ENCODE data around the gene MMD2. TPM values are rescaled to one million over a fixed set of nuclear protein-coding genes. Genes with fewer than 3 reads are reported as not detected.
"Not testable (repeated sequence)": the region's sequence is repeated elsewhere in the genome, so short reads cannot be mapped to it uniquely, and the experiment has no call there.

The MMD2 gene
- polyA plus RNA-seq, 3 donors: not detected

DNA sequence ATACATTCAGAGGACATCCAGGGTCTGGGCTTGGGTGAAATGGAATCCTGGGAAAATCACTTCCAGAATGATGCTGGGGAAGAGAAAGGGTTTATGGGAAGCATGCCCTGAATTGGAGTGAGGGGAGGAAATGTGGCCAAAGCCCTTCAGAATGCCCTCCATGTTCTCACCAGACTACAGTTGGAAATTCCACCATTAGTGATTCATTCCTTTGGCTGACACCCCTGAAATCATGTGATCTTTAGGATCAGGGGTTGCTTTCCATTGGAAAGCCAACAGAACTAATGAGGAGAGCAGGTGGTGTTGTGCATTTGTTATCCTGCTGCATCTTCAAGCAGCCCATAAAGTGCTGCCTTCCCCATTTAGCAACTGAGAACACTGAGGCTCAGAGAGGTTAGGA lies 54.6 kb downstream of the MMD2 start:
- DNase-seq (ENCODE audit: low read depth in 3 of 3, low spot score in 2 of 3): no peak

DNA sequence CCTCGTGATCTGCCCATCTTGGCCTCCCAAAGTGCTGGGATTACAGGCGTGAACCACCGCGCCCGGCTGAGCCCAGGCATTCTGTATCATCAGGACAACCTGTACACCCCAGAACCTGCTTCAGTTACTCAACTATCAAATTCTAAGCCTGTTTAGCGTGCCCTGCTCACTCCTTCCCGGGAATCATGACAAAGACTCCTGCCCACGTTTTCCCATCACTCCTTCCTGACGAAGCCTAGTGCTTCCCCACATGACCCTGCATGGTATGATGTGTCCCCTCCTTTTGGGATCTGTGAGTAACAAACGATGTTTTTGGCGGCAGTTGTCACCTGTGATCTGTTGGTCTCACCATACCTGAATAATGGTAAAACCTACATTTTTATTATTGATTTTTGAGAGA lies 63.2 kb downstream of the MMD2 start:
- DNase-seq (ENCODE audit: low read depth in 3 of 3, low spot score in 2 of 3): no peak

DNA sequence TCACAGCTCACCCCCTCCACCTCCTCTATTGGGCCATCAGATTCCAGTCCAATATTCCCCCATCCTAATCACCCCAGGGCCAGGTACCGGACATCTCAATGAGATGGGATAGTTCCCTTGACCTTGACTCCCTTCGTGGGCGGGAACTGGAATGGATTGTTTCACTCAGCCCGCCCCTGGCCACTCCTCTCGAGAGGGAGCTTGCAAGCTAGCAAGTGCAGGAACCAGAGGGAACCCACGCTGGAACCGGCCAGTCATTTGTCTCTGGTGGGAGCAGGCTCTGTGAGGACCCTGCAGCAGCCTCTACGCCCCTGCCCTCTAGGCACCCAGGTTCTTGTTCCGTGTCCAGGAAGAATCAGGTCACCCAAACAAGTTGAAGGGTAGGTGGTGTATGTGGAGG lies 64.5 kb downstream of the MMD2 start:
- DNase-seq (ENCODE audit: low read depth in 3 of 3, low spot score in 2 of 3): no peak

DNA sequence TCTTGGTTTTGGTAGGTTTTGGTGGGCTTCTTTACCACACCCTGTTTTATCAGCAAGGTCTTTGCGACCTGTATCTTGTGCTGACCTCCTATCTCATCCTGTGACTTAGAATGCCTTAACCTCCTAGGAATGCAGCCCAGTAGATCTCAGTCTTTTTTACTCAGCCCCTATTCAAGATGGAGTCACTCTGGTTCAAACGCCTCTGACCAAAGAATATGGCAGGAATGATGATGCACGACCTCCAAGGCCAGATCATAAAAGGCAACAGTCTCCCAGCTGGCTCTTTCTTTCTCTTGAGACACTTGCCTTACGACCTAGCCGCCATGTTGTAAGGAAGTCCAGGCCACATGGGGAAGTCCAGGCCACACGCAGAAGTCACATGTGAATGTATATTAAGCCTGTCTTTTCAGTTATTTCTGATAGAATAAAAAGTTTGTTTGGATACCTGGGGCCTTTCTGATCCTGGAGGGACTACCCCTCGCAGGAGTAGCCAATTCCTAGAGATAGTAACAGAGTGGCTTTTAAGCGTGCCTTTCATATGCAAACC lies 65.0 kb downstream of the MMD2 start:
- no peak for DNase-seq (ENCODE audit: low read depth in 3 of 3, low spot score in 2 of 3)

DNA sequence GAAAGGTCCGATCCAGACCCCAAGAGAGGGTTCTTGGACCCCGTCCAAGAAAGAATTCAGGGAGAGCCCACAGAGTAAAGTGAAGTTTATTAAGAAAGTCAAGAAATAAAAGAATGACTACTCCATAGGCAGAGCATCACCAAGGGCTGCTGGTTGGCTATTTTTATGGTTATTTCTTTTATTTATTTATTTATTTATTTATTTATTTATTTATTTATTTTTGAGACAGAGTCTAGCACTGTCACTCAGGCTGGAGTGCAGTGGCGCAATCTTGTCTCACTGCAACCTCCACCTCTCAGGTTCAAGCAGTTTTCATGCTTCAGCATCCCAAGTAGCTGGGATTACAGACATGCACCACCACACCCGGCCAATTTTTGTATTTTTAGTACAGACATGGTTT lies 65.8 kb downstream of the MMD2 start:
- DNase-seq (ENCODE audit: low read depth in 3 of 3, low spot score in 2 of 3): not testable (repeated sequence)

DNA sequence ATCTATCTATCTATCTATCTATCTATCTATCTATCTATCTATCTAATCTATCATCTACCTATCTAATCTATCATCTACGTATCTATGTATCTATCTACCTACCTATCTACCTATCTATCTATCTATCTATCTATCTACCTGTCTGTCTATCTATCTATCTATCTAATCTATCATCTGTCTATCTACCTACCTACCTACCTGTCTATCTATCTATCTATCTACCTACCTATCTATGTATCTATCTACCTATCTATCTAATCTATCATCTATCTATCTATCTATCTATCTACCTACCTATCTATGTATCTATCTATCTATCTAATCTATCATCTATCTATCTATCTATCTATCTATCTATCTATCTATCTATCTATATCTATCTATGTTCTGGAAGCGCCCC lies 67.5 kb downstream of the MMD2 start:
- not testable (repeated sequence) for DNase-seq (ENCODE audit: low read depth in 3 of 3, low spot score in 2 of 3)

DNA sequence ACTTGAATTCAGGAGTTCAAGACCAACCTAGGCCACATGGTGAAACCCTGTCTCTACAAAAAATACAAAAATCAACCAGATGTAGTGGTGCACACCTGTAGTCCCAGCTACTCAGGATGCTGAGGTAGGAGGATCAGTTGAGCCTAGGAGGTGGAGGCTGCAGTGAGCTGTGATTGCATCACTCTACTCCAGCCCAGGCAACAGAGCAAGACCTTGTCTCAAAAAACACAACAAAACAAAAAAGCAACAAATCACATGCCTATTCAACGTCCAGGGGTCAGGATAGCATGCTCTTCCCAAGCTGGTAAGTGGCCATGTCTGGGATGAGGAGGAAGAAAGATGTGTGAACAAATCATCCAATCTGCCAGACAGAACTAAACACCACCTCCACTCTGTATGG lies 69.3 kb downstream of the MMD2 start:
- no peak for DNase-seq (ENCODE audit: low read depth in 3 of 3, low spot score in 2 of 3)

DNA sequence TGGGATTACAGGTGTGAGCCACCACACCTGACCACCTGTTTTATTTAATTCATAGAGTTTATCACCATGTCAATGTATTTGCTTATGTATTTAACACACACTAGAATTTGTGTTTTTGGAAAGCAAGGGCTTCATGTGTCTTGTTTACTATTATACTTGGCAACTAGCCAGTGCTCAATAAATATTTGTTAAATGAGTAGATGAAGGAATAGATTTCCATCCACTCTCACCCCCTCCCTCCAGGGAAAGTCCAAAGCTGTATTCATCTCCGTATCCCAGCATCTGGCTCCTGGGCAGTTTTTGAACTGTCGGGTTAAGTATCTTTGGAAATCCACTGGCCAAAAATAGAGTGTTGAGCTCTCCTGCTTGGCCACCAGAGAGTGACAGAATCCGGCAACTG lies 70.8 kb downstream of the MMD2 start:
- DNase-seq (ENCODE audit: low read depth in 3 of 3, low spot score in 2 of 3): no peak

DNA sequence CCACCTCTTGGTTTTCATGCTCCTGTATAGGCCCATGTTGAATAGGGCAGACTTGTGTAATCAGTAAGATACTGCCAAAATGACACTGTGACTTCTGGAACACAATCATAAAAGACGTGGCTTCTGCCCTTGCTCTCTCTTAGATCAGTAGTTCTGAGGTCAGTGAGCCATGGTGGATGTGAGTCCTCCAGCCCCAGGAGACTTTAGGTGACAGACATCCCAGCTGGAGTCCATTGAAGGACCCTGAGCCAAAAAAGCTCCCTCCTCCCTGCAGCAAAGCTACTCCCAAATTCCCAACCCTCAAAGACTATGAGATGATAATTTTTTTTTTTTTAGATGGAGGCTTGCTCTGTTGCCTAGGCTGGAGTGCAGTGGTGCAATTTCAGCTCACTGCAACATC lies 72.3 kb downstream of the MMD2 start:
- DNase-seq (ENCODE audit: low read depth in 3 of 3, low spot score in 2 of 3): no peak

DNA sequence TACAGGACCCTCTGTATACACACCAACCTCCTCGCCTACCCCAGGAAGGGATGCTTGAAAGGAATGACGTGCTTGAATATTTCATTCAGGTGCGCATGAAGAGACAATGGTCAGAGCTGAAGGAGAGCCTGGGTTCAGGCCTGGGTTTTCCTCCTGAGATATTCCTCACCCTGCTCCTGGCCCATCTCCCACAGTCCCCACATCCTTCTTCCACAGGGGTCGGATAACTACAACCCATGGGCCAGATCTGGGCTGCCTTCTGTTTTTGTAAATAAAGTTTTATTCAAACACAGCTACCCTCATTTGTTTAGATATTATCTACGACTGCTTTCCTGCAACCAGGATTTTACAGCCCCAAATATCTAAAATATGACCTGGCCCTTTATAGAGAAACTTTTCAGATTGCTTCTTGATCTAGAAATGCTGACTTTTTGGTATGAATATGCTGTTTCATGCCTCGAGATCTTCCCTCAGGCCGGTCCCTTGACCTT lies 73.6 kb downstream of the MMD2 start:
- no peak for DNase-seq (ENCODE audit: low read depth in 3 of 3, low spot score in 2 of 3)

DNA sequence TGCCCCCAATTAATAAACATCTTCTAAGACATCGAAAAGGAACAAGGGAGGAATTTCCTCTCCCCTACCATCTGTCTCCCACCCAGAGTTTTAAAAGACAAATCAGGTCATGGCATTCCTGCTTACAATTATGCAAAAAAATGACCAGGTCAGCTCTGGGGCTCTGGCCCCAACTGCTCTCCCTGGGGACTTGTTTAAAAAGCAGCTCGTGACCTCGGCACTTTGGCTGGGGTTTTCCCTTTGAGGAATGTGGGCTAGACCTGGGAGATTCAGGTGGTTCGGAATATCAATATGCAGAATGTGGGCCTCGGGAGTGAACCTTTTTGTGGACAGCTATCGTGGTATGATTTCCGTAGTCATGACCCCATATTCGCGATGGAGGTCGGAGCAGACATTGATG lies 74.8 kb downstream of the MMD2 start:
- no peak for DNase-seq (ENCODE audit: low read depth in 3 of 3, low spot score in 2 of 3)

DNA sequence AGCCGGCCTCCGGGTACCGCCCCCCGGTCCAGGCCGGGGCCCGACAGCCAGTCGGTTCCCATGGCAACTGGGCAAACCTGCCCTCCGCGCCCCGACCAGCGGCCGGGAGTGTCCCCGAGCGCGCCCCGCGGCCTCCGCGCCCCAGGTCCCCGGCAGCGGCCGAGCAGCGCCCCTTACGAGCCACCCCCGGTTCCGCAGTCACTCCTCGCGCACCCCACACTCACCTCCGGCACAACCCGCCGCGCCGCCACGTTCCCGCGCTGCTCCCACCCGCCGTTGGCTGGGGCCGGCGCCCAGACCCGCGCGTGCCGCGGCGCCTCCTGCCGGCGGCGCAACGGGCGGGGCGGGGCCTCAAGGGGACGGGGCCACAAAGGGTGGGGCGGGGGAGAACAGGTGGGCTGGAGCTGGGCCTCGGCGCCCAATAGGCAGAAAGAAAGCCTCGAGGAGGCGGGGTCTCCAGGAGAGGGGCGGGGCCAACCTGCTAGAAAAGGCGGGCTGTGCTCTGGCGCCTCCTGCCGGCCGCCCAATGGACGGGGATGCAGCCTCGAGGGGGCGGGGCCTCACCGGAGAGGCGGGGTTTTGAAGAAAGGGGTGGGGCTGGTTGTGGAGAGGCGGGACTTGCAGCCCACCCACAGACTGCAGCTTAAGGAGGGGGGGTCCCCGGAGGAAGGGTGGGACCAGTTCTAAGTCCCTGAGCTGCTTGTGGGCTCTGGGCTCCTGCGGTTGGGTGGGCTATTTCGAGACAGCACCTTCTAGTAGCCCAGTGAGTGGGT lies 75.4 kb downstream of the MMD2 start, which contains the start of gene RADIL:
Gene RADIL (minus strand): TSS at position 345 of the 773 bp plus-strand sequence. CDS start 5,577 bp downstream, outside the sequence.
- DNase-seq (ENCODE audit: low read depth in 3 of 3, low spot score in 2 of 3): peak in 2 of 3 donors; percentile 68 to 69

DNA sequence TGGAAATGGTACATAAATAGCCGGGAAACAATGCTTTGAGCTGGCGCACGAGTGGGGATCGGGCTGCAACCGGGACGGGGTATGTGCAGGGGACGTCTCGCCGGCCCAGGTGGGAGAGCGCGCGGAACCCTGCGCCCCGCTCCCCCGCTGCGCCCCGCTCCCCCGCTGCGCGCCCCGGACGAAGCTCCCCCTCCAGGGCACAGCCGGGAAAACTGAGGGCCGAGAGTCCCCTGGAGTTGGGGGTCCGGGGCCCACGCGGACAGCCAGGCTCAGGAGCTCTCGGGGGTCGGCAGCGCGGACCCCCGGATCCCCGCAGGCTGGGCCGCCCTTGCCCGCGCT lies 76.0 kb downstream of the MMD2 start:
- DNase-seq (ENCODE audit: low read depth in 3 of 3, low spot score in 2 of 3): no peak

DNA sequence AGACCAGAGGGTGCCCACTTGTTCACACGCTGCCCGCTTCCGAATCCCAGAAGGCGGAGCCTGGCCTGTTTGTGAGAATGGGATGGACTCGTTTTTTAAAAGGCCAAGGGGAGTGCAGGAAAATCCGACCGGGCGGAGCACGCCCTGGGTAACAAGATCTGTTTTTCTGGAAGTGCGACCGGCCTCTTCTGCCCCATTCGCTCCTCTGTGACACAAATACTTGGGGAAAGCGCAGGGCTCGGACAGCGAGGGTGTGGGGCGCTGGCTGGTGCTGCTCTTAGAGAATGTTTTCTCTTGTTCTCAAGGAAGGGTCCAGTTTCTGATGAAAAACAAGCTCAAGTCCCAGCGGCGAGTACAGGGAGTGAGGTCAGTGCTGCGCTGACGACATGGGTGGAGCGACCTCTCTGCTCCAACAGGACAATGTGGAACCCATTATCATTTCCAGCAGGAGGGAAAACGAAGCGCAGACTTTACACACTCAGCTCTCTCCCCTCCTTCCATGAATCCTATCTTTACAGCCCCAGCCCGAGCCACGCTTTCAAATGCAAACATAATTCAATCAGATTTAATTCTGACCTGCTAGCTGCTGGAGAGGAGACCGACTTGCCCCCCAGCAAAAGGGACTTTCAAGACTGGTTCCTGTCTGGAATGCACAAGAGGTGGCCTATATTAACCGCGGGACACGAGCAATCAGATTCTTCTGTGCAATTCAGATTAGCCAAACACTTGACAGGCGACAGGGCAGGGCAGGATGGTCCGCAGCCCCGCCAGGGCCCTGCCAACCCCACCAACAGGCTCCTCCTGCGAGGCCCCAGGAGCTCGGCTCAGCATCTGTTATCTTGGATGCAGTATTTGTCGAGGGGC lies 76.6 kb downstream of the MMD2 start:
- no peak for DNase-seq (ENCODE audit: low read depth in 3 of 3, low spot score in 2 of 3)

DNA sequence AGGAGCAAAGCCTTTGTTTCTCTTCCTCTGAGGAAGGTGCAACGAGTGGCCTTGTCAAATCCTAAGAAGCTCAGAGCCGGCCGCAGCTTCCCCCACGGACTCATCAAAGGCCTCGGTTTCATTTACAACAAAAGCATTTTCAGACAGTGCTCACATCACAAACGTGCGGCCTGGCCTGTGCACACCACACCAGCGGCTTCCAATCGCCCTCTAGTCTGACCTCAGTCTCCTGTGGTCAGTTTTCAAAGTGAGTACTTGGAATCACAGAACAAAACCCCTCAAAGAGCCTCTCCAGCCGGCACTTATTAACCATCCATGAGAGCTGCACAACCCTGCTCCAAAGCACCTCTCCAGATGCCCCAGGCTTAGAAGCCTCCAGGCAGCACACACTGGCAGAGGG lies 78.8 kb downstream of the MMD2 start:
- DNase-seq (ENCODE audit: low read depth in 3 of 3, low spot score in 2 of 3): no peak

DNA sequence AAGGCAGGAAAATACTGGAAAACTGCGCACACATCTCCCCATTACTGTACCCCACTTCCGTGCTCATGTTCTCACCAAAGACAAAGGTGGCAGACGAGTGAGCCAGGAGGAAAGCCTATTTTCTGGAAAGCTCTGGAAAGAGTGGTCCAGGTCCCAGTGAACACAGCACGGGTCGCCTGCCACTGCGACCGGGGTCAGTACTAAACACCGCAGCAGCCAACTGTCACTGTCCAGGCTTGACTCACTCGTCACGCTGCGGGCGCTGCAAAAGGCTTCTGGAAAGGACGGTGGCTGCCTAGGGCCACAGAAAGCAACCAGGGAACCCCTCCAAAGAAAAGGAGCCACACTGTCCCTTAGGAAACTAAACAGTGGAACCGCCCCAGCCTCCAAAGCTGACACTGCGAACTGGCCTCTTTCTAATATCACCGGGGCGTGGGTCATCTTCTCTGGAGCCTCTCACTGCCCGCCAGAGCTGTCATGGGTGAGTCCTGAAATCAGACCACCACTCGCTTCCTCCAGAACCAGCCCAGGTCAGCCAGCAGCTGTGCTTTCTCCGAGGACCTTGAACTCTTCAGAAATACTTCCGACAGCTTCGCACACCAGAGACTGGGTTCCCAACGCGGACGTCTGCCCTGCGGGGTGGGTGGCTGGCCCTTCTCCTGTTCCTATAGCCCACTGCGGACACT lies 79.4 kb downstream of the MMD2 start:
- DNase-seq (ENCODE audit: low read depth in 3 of 3, low spot score in 2 of 3): no peak

DNA sequence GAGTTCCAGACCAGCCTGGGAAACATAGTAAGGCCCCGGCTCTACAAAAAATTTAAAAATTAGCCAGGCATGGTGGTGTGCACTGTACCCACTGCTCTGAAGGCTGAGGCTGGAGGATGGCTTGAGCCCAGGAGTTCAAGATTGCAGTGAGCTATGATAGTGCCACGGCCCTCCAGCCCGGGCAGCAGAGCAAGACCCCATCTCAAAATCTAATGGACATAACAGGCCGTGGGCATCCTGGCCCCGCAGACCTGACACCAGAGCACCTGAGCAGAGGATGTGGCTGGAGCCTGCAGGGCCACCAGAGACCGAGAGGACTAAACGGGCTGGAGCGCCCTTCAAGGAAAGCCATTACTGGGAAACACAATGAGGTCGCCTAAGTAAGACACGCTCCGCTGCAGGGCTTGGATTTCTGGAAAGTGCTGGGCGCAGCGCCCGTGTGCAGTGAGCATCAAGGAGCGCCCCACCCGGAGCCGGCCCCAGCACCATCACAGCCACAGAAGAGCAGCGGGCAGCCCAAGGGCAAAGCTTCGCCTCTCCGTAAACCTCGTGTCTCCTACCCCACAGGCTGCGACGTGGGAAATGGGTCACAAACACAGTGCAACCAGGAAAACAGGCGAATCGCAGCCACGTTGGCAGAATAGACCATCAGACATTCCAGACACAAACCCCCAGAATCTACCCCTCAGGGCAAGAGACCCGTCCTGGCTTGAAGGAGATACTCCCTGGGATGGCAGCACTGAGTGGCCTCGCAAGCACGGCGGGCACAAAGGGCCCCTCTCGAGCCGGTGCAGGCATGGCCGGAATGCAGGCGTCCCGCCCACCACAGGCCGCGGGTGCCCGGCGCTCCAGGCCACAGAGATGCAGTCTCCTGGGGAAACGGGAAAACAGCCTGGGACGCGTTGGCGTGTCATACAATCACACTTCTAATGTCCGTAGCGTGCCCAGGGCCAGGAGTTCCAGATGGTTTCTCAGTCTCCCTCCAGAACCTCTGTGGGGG lies 80.4 kb downstream of the MMD2 start:
- DNase-seq (ENCODE audit: low read depth in 3 of 3, low spot score in 2 of 3): no peak

DNA sequence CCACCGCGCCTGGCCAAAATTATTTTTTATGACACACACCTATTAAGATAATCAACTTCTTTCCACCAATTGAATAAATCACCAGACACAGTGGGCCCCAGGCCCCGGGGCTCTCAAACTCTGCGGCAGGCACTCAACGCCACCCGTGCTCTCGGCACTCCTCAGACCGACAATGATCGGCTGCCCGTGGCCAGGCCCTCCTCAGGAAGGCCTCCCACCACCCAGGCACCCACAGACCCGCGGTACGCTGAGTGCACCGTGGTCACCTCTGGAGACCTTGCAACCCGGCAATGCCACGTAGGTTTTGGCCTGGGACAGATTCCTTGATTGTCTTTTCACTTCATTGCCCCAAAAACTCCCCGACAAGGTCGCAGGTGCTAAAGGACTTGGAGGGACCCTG lies 82.4 kb downstream of the MMD2 start:
- DNase-seq (ENCODE audit: low read depth in 3 of 3, low spot score in 2 of 3): no peak

DNA sequence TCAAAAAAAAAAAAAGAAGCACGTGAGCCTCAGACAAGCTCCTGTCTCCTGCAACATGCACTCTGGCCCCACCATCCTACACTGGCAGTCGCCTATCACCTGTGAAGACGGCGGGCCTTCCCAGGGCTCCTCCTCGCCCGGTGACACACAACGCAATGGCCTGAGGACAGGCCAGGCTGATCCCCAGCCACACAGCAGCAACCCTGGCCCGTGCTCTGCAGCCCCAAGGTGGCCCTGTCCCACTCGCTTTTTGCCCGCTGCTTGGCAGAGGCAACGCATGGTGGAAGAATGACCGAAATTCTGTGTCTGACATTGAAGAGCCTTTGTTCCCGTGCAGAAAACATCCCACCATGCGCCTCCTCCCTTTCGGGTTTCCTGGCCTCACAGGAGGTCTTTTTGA lies 83.6 kb downstream of the MMD2 start:
- no peak for DNase-seq (ENCODE audit: low read depth in 3 of 3, low spot score in 2 of 3)
